Measurements from ENCODE around the gene ACTN4.

- no peak for TF ChIP-seq CTCF (conservative IDR thresholded peaks at IDR 0.05)
- no peak for TF ChIP-seq ZFX (IDR thresholded peaks at IDR 0.05)
These were observed 21.0 kb upstream of the ACTN4 start for GRCh38 chr19:38626401-38626800.

Measured in C4-2B (cell line).